ENCODE data around the gene IREB2. TPM values are rescaled to one million over a fixed set of nuclear protein-coding genes. Genes with fewer than 3 reads are reported as not detected.

Gene IREB2
- total RNA-seq, 1 donor from 2014 or later = 76.9 TPM

- H3K27me3 Mint-ChIP-seq = peaks cover 16% of the 10 kb centered on the region
- H3K4me3 Mint-ChIP-seq = peak overlapping the region; percentile 60
- no peaks in the 10 kb centered on the region for H3K36me3 Mint-ChIP-seq
- peak overlapping the region; percentile 40 for H3K27ac Mint-ChIP-seq
- H3K9me3 Mint-ChIP-seq = no peaks in the 10 kb centered on the region
- no peak for DNase-seq (ENCODE audit: extremely low spot score, unreplicated experiment)
- TF ChIP-seq CTCF (conservative IDR thresholded peaks at IDR 0.05) = no peak
- H3K4me1 Mint-ChIP-seq (ENCODE audit: unreplicated experiment) = peaks cover 63% of the 10 kb centered on the region
These were observed 47.2 kb upstream of the IREB2 start for GRCh38 chr15:78390826-78391225.

- no peak overlapping the region for H3K4me3 Mint-ChIP-seq
- no peaks in the 10 kb centered on the region for H3K36me3 Mint-ChIP-seq
These were observed 46.2 kb upstream of the IREB2 start for GRCh38 chr15:78391781-78392180.

GRCh38 chr15:78392430-78392829 is 45.6 kb upstream of the IREB2 start:
- H3K36me3 Mint-ChIP-seq = no peaks in the 10 kb centered on the region
- H3K27me3 Mint-ChIP-seq = peaks cover 9% of the 10 kb centered on the region
- no peak overlapping the region for H3K4me3 Mint-ChIP-seq
- DNase-seq (ENCODE audit: extremely low spot score, unreplicated experiment) = no peak
- H3K27ac Mint-ChIP-seq = no peak overlapping the region
- peaks cover 62% of the 10 kb centered on the region for H3K4me1 Mint-ChIP-seq (ENCODE audit: unreplicated experiment)
- H3K9me3 Mint-ChIP-seq = no peaks in the 10 kb centered on the region
- TF ChIP-seq CTCF (conservative IDR thresholded peaks at IDR 0.05) = no peak

More at GRCh38 chr15:78391781-78392180, 46.2 kb upstream of the IREB2 start:
- Mint-ChIP-seq H3K27me3 (peaks cover 9% of the 10 kb centered on the region), H3K27ac (no peak overlapping the region), H3K9me3 (no peaks in the 10 kb centered on the region), H3K4me1 (ENCODE audit: unreplicated experiment) (peaks cover 60% of the 10 kb centered on the region)
- no peak for TF ChIP-seq CTCF (conservative IDR thresholded peaks at IDR 0.05)
- DNase-seq (ENCODE audit: extremely low spot score, unreplicated experiment) = no peak

- Mint-ChIP-seq H3K9me3 (no peaks in the 10 kb centered on the region), H3K27me3 (peaks cover 6% of the 10 kb centered on the region), H3K36me3 (no peaks in the 10 kb centered on the region), H3K27ac (no peak overlapping the region), H3K4me3 (no peak overlapping the region), H3K4me1 (ENCODE audit: unreplicated experiment) (peaks cover 62% of the 10 kb centered on the region)
- no peak for TF ChIP-seq CTCF (conservative IDR thresholded peaks at IDR 0.05)
- DNase-seq (ENCODE audit: extremely low spot score, unreplicated experiment) = no peak
These were observed 44.9 kb upstream of the IREB2 start for GRCh38 chr15:78393137-78393536.

- no peaks in the 10 kb centered on the region for H3K36me3 Mint-ChIP-seq
- peaks cover 4% of the 10 kb centered on the region for H3K27me3 Mint-ChIP-seq
- H3K4me3 Mint-ChIP-seq = no peak overlapping the region
- peaks cover 65% of the 10 kb centered on the region for H3K4me1 Mint-ChIP-seq (ENCODE audit: unreplicated experiment)
- no peak for DNase-seq (ENCODE audit: extremely low spot score, unreplicated experiment)
- TF ChIP-seq CTCF (conservative IDR thresholded peaks at IDR 0.05) = no peak
- no peaks in the 10 kb centered on the region for H3K9me3 Mint-ChIP-seq
- no peak overlapping the region for H3K27ac Mint-ChIP-seq
These were observed 44.0 kb upstream of the IREB2 start for GRCh38 chr15:78394026-78394425.

Measured in type B pancreatic cell (in vitro differentiated cells).